Measurements from ENCODE around the gene TMOD3. TPM values are rescaled to one million over a fixed set of nuclear protein-coding genes. Genes with fewer than 3 reads are reported as not detected.

TMOD3 gene
- total RNA-seq, 2 experiments from 2014 or later: 73.8 to 74.1 TPM

- no peaks in the 10 kb centered on the region for H3K27me3 Mint-ChIP-seq (ENCODE audit: low read depth)
- ATAC-seq (no peak), DNase-seq (no peak)
- no peaks in the 10 kb centered on the region for H3K9me3 Mint-ChIP-seq (ENCODE audit: insufficient read depth)
- H3K4me3 Mint-ChIP-seq: no peak overlapping the region
- ChIA-PET POLR2A (interaction anchor here (0.6 kb wide), 1 partner anchor 53 kb away, joined by 3 read pairs; no protein-coding TSS in a partner anchor), CTCF (interaction anchor here (0.7 to 0.9 kb wide), 2 partner anchors 16 to 25 kb away, joined by 3 read pairs; no protein-coding TSS in a partner anchor)
- H3K27ac Mint-ChIP-seq: no peak overlapping the region
- peaks cover 20% of the 10 kb centered on the region for H3K36me3 Mint-ChIP-seq (ENCODE audit: low read depth)
- no peaks in the 10 kb centered on the region for H3K4me1 Mint-ChIP-seq (ENCODE audit: low read depth)
These were observed 95.0 kb downstream of the TMOD3 start for GRCh38 chr15:51924156-51925068.

- POLR2A ChIA-PET: no interaction called here
- H3K4me1 Mint-ChIP-seq (ENCODE audit: low read depth): no peaks in the 10 kb centered on the region
- no peaks in the 10 kb centered on the region for H3K27me3 Mint-ChIP-seq (ENCODE audit: low read depth)
- no peaks in the 10 kb centered on the region for H3K9me3 Mint-ChIP-seq (ENCODE audit: insufficient read depth)
- DNase-seq (no peak), ATAC-seq (no peak)
- H3K27ac Mint-ChIP-seq: no peak overlapping the region
- H3K36me3 Mint-ChIP-seq (ENCODE audit: low read depth): peaks cover 22% of the 10 kb centered on the region
- CTCF ChIA-PET: interaction anchor here (1.5 to 2.5 kb wide), 2 partner anchors 9 to 150 kb away, joined by 3 to 6 read pairs; no protein-coding TSS in a partner anchor
- no peak overlapping the region for H3K4me3 Mint-ChIP-seq
These were observed 97.4 kb downstream of the TMOD3 start for GRCh38 chr15:51926809-51927208.

GRCh38 chr15:51931016-51931415, 101.6 kb downstream of the TMOD3 start:
- Mint-ChIP-seq H3K4me1 (ENCODE audit: low read depth) (peaks cover 10% of the 10 kb centered on the region), H3K36me3 (ENCODE audit: low read depth) (peaks cover 23% of the 10 kb centered on the region), H3K27me3 (ENCODE audit: low read depth) (no peaks in the 10 kb centered on the region), H3K9me3 (ENCODE audit: insufficient read depth) (no peaks in the 10 kb centered on the region), H3K4me3 (no peak overlapping the region), H3K27ac (no peak overlapping the region)
- ChIA-PET POLR2A (no interaction called here), CTCF (interaction anchor here (1.4 kb wide), 1 partner anchor 277 kb away, joined by 5 read pairs; no protein-coding TSS in a partner anchor)
- ATAC-seq: no peak
- no peak for DNase-seq

GRCh38 chr15:51931638-51932037, 102.2 kb downstream of the TMOD3 start:
- POLR2A ChIA-PET: no interaction called here
- H3K4me3 Mint-ChIP-seq: no peak overlapping the region
- H3K4me1 Mint-ChIP-seq (ENCODE audit: low read depth): peaks cover 14% of the 10 kb centered on the region
- ATAC-seq: no peak
- DNase-seq: no peak
- H3K27me3 Mint-ChIP-seq (ENCODE audit: low read depth): no peaks in the 10 kb centered on the region
- CTCF ChIA-PET: no interaction called here
- peaks cover 28% of the 10 kb centered on the region for H3K36me3 Mint-ChIP-seq (ENCODE audit: low read depth)
- no peak overlapping the region for H3K27ac Mint-ChIP-seq
- no peaks in the 10 kb centered on the region for H3K9me3 Mint-ChIP-seq (ENCODE audit: insufficient read depth)

- Mint-ChIP-seq H3K4me3 (no peak overlapping the region), H3K36me3 (ENCODE audit: low read depth) (peaks cover 25% of the 10 kb centered on the region), H3K27ac (no peak overlapping the region), H3K4me1 (ENCODE audit: low read depth) (peaks cover 14% of the 10 kb centered on the region), H3K27me3 (ENCODE audit: low read depth) (no peaks in the 10 kb centered on the region), H3K9me3 (ENCODE audit: insufficient read depth) (no peaks in the 10 kb centered on the region)
- ChIA-PET CTCF (no interaction called here), POLR2A (no interaction called here)
- DNase-seq (no peak), ATAC-seq (no peak)
These were observed 102.7 kb downstream of the TMOD3 start for GRCh38 chr15:51932161-51932560.

- DNase-seq (no peak), ATAC-seq (no peak)
- ChIA-PET POLR2A (interaction anchor here (0.8 kb wide), 1 partner anchor 244 kb away, joined by 3 read pairs; no protein-coding TSS in a partner anchor), CTCF (interaction anchor here (0.8 to 1.4 kb wide), 5 partner anchors 18 to 292 kb away, joined by 3 to 7 read pairs (median 3); no protein-coding TSS in a partner anchor)
- Mint-ChIP-seq H3K36me3 (ENCODE audit: low read depth) (peaks cover 30% of the 10 kb centered on the region), H3K27ac (peak overlapping the region; percentile 69), H3K27me3 (ENCODE audit: low read depth) (no peaks in the 10 kb centered on the region), H3K9me3 (ENCODE audit: insufficient read depth) (no peaks in the 10 kb centered on the region), H3K4me1 (ENCODE audit: low read depth) (peaks cover 14% of the 10 kb centered on the region), H3K4me3 (no peak overlapping the region)
These were observed 106.1 kb downstream of the TMOD3 start for GRCh38 chr15:51935466-51936104.

- ATAC-seq (no peak), DNase-seq (no peak)
- Mint-ChIP-seq H3K4me1 (ENCODE audit: low read depth) (peaks cover 14% of the 10 kb centered on the region), H3K36me3 (ENCODE audit: low read depth) (peaks cover 27% of the 10 kb centered on the region), H3K4me3 (no peak overlapping the region), H3K27me3 (ENCODE audit: low read depth) (no peaks in the 10 kb centered on the region), H3K9me3 (ENCODE audit: insufficient read depth) (no peaks in the 10 kb centered on the region), H3K27ac (peak overlapping the region; percentile 69)
- CTCF ChIA-PET: interaction anchor here (0.8 to 1.4 kb wide), 5 partner anchors 19 to 292 kb away, joined by 3 to 7 read pairs (median 3); no protein-coding TSS in a partner anchor
- POLR2A ChIA-PET: interaction anchor here (0.8 kb wide), 2 partner anchors 35 to 243 kb away, joined by 3 read pairs; partner anchors contain the start of gene LEO1
These were observed 106.6 kb downstream of the TMOD3 start for GRCh38 chr15:51936105-51936478.

- H3K27ac Mint-ChIP-seq: no peak overlapping the region
- peaks cover 41% of the 10 kb centered on the region for H3K36me3 Mint-ChIP-seq (ENCODE audit: low read depth)
These were observed 108.8 kb downstream of the TMOD3 start for GRCh38 chr15:51938286-51938685.

GRCh38 chr15:51939216-51939615, 109.8 kb downstream of the TMOD3 start:
- Mint-ChIP-seq H3K4me1 (ENCODE audit: low read depth) (peaks cover 14% of the 10 kb centered on the region), H3K36me3 (ENCODE audit: low read depth) (peaks cover 49% of the 10 kb centered on the region), H3K27me3 (ENCODE audit: low read depth) (no peaks in the 10 kb centered on the region), H3K27ac (no peak overlapping the region), H3K4me3 (no peak overlapping the region), H3K9me3 (ENCODE audit: insufficient read depth) (no peaks in the 10 kb centered on the region)
- ATAC-seq: no peak
- ChIA-PET POLR2A (no interaction called here), CTCF (no interaction called here)
- no peak for DNase-seq

More at GRCh38 chr15:51938286-51938685, 108.8 kb downstream of the TMOD3 start:
- DNase-seq: no peak
- no peak for ATAC-seq
- ChIA-PET POLR2A (no interaction called here), CTCF (no interaction called here)
- no peaks in the 10 kb centered on the region for H3K27me3 Mint-ChIP-seq (ENCODE audit: low read depth)
- peaks cover 14% of the 10 kb centered on the region for H3K4me1 Mint-ChIP-seq (ENCODE audit: low read depth)
- H3K4me3 Mint-ChIP-seq: no peak overlapping the region
- no peaks in the 10 kb centered on the region for H3K9me3 Mint-ChIP-seq (ENCODE audit: insufficient read depth)

GRCh38 chr15:51947124-51947523, 117.7 kb downstream of the TMOD3 start:
- Mint-ChIP-seq H3K27me3 (ENCODE audit: low read depth) (no peaks in the 10 kb centered on the region), H3K4me3 (no peak overlapping the region), H3K27ac (peak overlapping the region; percentile 23), H3K36me3 (ENCODE audit: low read depth) (peaks cover 65% of the 10 kb centered on the region), H3K9me3 (ENCODE audit: insufficient read depth) (no peaks in the 10 kb centered on the region), H3K4me1 (ENCODE audit: low read depth) (no peaks in the 10 kb centered on the region)
- ChIA-PET POLR2A (interaction anchor here (0.6 kb wide), 2 partner anchors 10 to 703 kb away, joined by 3 read pairs; no protein-coding TSS in a partner anchor), CTCF (interaction anchor here (1.0 kb wide), 1 partner anchor 17 kb away, joined by 3 read pairs; no protein-coding TSS in a partner anchor)
- DNase-seq (no peak), ATAC-seq (no peak)

GRCh38 chr15:51952805-51953204, 123.4 kb downstream of the TMOD3 start:
- Mint-ChIP-seq H3K27me3 (ENCODE audit: low read depth) (no peaks in the 10 kb centered on the region), H3K9me3 (ENCODE audit: insufficient read depth) (no peaks in the 10 kb centered on the region), H3K27ac (no peak overlapping the region), H3K4me1 (ENCODE audit: low read depth) (no peaks in the 10 kb centered on the region), H3K4me3 (no peak overlapping the region), H3K36me3 (ENCODE audit: low read depth) (peaks cover 60% of the 10 kb centered on the region)
- POLR2A ChIA-PET: no interaction called here
- ATAC-seq (no peak), DNase-seq (no peak)
- CTCF ChIA-PET: no interaction called here

- Mint-ChIP-seq H3K36me3 (ENCODE audit: low read depth) (peaks cover 64% of the 10 kb centered on the region), H3K4me1 (ENCODE audit: low read depth) (no peaks in the 10 kb centered on the region), H3K27ac (no peak overlapping the region), H3K27me3 (ENCODE audit: low read depth) (no peaks in the 10 kb centered on the region), H3K4me3 (no peak overlapping the region), H3K9me3 (ENCODE audit: insufficient read depth) (no peaks in the 10 kb centered on the region)
- ChIA-PET CTCF (no interaction called here), POLR2A (no interaction called here)
- no peak for DNase-seq
- no peak for ATAC-seq
These were observed 126.1 kb downstream of the TMOD3 start for GRCh38 chr15:51955504-51955903.
